CD4-positive, alpha-beta T cell treated with Interleukin-4 for 4 hours (primary cell): ENCODE data around the gene FLVCR1.
"Not testable (repeated sequence)": the region's sequence is repeated elsewhere in the genome, so short reads cannot be mapped to it uniquely, and the experiment has no call there.

Experiments
- DNase-seq: peaks from one replicate; pipeline ENCODE4 v3.0.0-alpha.2; 2020

FLVCR1 gene

DNA sequence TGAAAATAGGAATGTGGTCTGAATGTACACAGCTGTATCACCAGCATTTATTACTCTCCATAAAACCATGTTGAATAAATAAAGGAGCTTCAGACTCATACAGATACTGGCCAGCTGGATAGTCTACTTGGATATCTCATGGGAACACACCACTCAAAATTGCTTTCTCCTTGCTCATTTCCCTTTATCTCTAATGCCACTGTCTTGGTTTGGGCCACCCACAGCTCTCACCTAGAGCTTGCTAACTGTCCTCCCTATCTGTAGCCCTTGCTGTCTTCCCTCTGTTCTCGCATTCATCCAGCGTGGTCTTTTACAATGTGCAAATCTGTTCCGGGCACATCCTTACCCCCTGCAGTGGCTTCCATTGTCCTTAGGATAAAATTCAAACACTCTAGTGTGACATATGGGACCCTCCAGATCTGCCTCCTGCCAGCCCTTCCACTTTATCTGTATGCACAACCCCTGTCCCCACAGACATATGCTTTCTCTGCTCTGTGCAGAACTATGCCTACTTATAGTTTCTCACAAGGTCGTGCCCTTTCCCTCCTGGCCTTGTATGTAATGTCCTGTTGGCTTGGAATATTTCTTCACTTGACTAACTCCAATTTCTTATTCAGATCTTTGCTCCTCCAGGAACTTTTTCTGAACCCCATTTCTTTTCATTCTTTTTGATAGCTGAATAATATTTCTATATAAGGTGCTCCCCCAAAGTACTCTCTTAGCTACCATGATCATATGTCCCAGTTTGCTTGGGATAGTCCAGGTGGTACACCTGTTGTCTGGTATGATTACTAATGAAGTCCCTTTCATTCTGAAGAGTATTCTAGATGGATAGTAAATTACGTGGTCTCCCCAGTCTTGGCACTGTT, 2.9 kb downstream of the FLVCR1 start:
- no peak for DNase-seq

DNA sequence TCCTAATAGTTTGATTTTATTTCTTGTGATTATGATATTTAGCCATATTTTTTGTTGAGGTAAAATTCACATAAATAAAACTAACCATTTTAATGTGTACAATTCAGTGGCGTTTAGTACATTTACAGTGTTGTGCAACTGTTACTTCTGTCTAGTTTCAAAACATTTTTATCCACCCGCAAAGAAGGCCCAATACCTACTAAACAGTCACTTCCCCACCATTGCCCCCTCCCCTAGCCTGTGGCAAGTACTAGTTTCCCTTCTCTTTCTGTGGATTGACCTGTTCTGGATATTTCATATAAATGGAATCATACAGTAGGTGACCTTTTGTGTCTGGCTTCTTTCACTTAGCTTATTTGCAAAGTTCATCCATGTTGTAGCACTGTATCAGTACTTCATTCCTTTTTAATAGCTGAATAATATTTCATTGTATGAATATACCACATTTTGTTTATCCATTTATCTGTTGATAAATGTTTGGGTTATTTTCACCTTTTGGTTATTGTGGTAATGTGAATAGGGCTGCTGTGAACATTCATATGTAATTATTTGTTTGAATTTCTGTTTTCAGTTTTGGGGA, 4.1 kb downstream of the FLVCR1 start:
- no peak for DNase-seq

GRCh38 chr1:212863345-212863744, 5.3 kb downstream of the FLVCR1 start:
- not testable (repeated sequence) for DNase-seq

DNA sequence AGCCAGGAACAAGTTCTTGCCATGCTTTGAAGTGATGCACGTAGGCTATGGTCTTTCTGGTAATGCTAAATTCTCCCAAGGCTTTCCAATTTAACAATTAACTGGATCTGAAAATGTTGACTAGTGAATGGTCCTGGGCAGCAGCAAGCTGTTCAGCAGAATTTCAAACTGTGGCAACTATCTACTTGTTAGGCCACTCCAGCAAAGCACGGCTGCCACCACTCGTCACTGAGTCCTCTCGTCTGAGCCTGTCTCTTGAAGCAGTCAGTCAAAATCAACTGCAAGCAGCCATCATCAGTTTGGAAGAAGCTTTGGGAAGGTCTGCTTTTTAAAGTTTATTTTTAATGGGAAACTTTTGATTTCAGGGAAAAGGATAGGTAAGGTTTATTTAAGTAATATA, 6.1 kb downstream of the FLVCR1 start:
- DNase-seq = no peak

DNA sequence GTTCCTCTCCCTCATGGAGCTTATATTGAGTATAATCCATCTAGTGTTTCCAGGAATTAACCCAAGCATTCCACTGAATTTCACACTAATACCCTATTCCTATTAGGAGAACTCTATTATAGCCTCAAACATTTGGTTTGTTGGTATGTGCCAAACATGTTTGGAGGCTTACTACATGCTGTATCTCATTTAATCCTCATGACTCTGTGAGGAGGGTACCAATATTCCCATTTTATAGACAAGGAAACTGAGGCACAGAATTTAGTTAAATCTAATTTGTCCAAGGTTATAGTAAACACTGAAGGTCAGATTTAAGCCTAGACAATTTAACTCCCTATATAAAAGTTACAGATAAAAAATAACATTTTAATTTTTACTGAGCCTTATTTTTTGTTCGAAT, 9.1 kb downstream of the FLVCR1 start:
- no peak for DNase-seq

DNA sequence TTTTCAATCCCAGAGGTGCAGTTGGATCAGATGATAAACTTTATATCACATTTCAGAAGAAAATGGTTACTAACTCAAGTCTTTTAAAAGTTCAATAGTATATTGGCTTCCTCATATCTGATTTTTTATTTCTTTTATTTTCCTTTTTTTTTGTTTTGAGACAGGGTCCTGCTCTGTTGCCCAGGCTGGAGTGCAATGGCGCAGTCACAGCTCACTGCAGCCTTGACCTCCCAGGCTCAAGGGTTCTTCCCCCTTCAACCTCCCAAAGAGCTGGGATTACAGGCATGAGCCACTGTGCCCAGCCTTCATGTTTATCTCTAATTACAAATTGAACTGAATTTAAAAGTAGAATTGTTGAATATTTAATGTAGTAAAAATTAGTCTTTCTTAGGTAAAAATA, 13.9 kb downstream of the FLVCR1 start:
- DNase-seq = no peak

DNA sequence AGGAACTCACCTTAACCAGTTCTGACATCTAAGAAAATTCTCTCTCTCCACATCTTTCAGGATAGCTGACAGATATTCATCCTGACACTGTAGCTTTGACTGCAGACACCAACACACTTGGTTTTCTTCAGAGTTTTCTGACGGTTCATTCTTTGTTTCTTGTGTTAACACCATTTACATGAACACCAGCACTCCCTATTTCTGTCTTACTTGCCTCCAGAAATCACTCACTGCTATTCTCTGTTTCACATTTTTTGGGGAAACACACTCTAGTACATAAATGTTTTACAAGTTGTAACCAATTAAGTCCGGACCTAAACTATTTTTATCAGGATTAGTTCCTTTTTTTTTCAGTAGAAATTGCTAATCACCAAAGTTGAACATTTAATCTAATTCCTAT, 15.4 kb downstream of the FLVCR1 start:
- DNase-seq = no peak

GRCh38 chr1:212878418-212878817, 20.3 kb downstream of the FLVCR1 start:
- no peak for DNase-seq

GRCh38 chr1:212879947-212880690, 22.0 kb downstream of the FLVCR1 start:
- DNase-seq = no peak

GRCh38 chr1:212884592-212884991, 26.5 kb downstream of the FLVCR1 start:
- no peak for DNase-seq

DNA sequence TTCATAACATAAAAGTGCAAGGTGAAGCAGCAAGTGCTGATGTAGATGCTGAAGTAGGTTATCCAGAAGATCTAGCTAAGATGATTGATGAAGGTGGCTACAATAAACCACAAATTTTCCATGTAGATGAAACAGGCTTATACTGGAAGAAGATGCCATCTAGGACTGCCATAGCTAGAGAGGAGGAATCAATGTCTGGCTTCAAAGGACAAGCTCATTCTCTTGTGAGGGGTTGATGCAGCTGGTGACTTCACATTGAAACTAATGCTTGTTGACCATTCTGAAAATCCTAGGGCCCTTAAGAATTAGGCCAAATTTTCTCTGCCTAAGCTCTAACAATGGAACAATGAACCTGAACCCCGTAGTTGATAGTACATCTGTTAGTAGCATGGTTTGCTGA, 34.0 kb downstream of the FLVCR1 start:
- no peak for DNase-seq

DNA sequence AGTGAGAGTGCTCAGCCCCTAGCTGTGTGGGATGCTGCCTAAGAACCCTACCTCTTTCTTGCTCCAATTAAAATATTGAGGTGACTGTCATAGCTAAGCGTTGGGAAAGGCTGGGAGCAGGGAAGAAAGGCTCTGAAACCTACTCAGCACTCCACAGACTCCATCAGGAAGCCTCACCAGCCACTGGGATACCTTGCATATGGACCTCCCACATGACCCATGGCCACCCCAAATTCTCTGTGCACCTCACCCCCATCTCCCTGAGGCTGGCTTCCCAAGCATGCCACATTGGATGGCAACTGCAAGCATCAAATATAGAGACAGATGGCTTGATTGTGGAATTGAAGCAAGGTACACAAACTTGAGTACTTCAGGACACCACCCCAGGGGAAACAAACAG, 41.8 kb downstream of the FLVCR1 start:
- no peak for DNase-seq

DNA sequence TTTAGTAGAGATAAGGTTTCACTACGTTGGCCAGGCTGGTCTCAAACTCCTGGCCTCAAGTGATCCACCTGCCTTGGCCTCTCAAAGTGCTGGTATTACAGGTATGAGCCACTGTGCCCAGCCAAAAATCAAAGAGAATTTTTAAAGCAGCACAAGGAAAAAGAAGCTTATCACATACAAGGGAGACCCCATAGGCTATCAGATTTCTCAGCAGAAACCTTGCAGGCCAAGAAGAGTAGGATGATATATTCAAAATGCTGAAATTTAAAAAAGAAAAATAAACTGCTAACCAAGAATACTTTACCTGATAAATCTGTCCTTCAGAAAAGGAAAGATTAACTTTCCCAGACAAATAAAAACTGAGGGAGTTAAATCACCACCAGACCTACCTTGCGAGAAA, 43.2 kb downstream of the FLVCR1 start:
- DNase-seq = no peak

- DNase-seq = no peak
These were observed 44.0 kb downstream of the FLVCR1 start for GRCh38 chr1:212902054-212902453.

GRCh38 chr1:212903664-212904063, 45.6 kb downstream of the FLVCR1 start:
- no peak for DNase-seq

GRCh38 chr1:212908071-212908470, 50.0 kb downstream of the FLVCR1 start:
- DNase-seq = not testable (repeated sequence)

GRCh38 chr1:212908971-212909370, 50.9 kb downstream of the FLVCR1 start:
- DNase-seq = no peak

DNA sequence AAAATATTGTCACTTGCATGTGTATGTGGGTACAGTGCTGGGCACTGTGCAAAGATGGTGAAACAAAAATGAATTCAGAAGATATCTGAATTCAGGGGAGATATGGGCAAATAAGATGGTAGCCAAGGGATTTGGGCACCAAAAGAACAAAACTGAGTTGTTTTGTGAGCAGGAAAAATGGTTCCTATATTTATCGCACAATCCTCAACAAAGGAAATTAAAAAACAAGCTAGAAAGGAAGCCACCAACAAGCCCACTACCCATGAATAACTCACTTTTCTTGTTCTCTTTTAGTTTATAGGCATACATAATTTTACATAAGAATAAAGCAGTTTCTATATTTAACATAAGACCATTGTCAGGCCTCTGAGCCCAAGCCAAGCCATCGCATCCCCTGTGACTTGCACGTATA, 51.6 kb downstream of the FLVCR1 start:
- DNase-seq = no peak

- DNase-seq = not testable (repeated sequence)
These were observed 52.1 kb downstream of the FLVCR1 start for GRCh38 chr1:212910213-212910612.

DNA sequence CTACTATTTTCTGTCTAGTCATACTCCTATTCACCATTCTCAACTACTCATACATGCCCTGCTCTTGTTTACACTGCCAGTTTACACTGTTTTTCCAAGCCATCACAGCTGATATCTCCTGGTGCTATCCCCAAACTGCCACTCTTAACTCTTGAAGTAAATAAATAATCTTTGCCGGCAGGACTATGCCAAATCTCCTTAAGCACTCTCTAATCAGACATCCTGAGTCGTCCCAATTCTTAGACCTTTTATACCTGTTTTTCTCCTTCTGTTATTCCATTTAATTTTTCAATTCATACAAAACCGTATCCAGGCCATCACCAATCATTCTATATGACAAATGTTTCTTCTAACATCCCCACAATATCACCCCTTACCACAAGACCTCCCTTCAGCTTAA, 55.6 kb downstream of the FLVCR1 start:
- not testable (repeated sequence) for DNase-seq

DNA sequence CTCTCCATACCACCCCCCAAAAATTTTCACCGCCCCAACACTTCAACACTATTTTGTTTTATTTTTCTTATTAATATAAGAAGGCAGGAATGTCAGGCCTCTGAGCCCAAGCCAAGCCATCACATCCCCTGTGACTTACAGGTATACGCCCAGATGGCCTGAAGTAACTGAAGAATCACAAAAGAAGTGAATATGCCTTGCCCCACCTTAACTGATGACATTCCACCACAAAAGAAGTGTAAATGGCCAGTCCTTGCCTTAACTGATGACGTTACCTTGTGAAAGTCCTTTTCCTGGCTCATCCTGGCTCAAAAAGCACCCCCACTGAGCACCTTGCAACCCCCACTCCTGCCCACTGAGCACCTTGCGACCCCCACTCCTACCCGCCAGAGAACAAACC, 56.0 kb downstream of the FLVCR1 start:
- DNase-seq = not testable (repeated sequence)

DNA sequence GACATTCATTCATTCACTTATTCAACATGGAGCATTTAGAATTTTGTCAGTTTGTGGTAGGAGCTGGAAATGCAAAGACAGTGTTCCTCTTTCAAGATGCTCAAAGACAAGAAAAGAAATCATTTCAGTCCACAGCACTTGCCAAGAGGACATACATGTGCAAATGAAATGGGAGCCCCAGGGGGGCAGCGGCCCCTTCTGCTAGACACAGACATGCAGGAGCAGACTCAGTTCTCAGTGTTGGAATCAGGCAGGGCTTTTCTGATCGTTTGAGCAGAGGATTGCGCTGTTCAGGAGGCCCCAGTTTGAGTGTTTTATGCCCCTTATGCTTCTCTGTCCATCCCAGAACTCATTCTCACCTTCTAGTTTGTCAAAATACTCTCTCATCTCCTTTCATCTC, 56.7 kb downstream of the FLVCR1 start:
- DNase-seq = no peak

DNA sequence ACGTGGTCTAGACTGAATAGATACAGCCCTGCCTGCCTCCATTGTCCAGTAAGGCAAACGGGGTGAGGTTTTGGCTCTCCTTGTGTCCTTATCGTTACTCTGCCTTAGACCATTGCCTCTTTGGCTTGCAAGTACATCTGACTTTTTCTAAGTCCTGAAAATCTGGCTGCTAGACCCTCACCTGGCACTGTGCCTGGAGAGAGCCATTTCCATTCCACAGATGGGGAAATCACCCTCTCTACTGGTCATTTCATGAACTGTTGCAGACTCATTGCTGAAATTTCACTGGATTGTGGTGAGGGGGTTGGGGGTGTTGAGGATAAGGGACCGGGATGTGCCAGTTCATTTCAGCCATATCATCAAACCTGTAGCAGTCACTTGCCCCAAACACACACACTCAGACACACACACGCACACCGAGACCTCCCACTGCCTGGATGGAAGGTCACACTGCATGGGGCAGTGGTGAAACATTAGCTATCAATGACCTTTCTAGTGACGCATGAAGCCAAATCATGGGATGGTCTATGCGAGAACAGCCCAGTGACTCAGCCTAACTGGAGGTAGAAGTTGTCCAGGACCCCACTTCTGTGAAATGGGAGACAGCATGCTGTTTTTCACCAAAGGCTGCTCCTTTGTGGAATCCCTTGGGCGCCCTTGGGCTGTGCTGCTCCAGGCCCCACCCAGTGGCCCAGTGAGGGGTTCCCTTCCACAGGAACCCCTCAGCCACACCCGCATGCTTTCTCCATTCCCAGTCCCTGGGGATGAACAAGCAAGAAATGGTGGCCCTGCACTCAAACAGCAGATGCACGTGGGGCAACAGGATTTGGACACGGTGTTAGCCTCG, 57.4 kb downstream of the FLVCR1 start:
- DNase-seq = no peak
